Effector memory CD4-positive, alpha-beta T cell (primary cell): ENCODE data around the gene TTLL11.

ENCODE experiments used
- DNase-seq, 3 donors: peaks; one replicate each; pipeline ENCODE4 v3.0.0-alpha.2; 2020
- H3K27ac ChIP-seq: 2 replicates; pipeline ENCODE4 v1.7.0; 2013; ENCODE audit warnings: mild to moderate bottlenecking, low read length, moderate library complexity; ENCODE audit not compliant: insufficient read depth, poor library complexity, severe bottlenecking
- H3K27me3 ChIP-seq: replicated peaks from 2 replicates; pipeline ENCODE4 v1.7.0; 2013; ENCODE audit warnings: mild to moderate bottlenecking, low read length; ENCODE audit not compliant: insufficient read depth, control insufficient read depth, poor library complexity, severe bottlenecking
- H3K36me3 ChIP-seq: 2 replicates; pipeline ENCODE4 v1.7.0; 2013; ENCODE audit warnings: mild to moderate bottlenecking, low read length, moderate library complexity; ENCODE audit not compliant: control insufficient read depth, insufficient read depth
- H3K4me1 ChIP-seq: 2 replicates; pipeline ENCODE4 v1.7.0; 2013; ENCODE audit warnings: low read length, mild to moderate bottlenecking; ENCODE audit not compliant: control insufficient read depth, insufficient read depth, poor library complexity, severe bottlenecking
- H3K4me3 ChIP-seq: 2 replicates; pipeline ENCODE4 v1.7.0; 2013; ENCODE audit warnings: low read length, low read depth, mild to moderate bottlenecking; ENCODE audit not compliant: insufficient read depth, poor library complexity, severe bottlenecking
- H3K9me3 ChIP-seq: 2 replicates; pipeline ENCODE4 v1.7.0; 2013; ENCODE audit warnings: mild to moderate bottlenecking, low read length, moderate library complexity; ENCODE audit not compliant: control insufficient read depth

Gene TTLL11

DNA sequence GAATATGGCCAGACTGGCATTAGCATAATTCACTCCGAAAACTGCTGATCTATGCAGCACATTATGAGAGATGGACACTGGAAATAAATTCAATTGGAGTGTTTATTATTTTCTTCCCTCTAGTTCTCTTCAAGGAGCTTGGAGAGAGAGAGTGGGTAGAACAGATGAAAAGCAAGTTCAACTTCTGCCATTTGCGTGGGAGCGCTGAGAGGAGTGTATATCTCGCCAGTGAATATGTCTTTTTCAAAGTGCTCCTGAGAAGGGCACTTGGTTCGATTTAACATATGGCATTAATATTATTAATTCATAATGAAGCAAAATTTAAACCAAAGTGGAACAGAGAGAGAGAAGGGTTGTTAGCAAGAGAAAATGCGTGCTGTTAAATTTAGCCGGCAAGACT is 227.2 kb downstream of the TTLL11 start:
- no peak overlapping the region for H3K4me3 ChIP-seq
- no peaks in the 10 kb centered on the region for H3K4me1 ChIP-seq
- H3K27me3 ChIP-seq = no peaks in the 10 kb centered on the region
- DNase-seq = no peak
- no peak overlapping the region for H3K27ac ChIP-seq
- no peaks in the 10 kb centered on the region for H3K9me3 ChIP-seq
- no peaks in the 10 kb centered on the region for H3K36me3 ChIP-seq

- Histone ChIP-seq H3K4me1 (no peaks in the 10 kb centered on the region), H3K36me3 (no peaks in the 10 kb centered on the region), H3K9me3 (no peaks in the 10 kb centered on the region), H3K4me3 (no peak overlapping the region), H3K27ac (no peak overlapping the region), H3K27me3 (no peaks in the 10 kb centered on the region)
- DNase-seq = no peak
Measured at GRCh38 chr9:121865060-121865459, 228.0 kb downstream of the TTLL11 start.

GRCh38 chr9:121863955-121864354 is 229.2 kb downstream of the TTLL11 start:
- H3K36me3 ChIP-seq = no peaks in the 10 kb centered on the region
- no peaks in the 10 kb centered on the region for H3K27me3 ChIP-seq
- no peaks in the 10 kb centered on the region for H3K9me3 ChIP-seq
- no peaks in the 10 kb centered on the region for H3K4me1 ChIP-seq
- no peak overlapping the region for H3K27ac ChIP-seq
- H3K4me3 ChIP-seq = no peak overlapping the region
- DNase-seq = no peak

DNA sequence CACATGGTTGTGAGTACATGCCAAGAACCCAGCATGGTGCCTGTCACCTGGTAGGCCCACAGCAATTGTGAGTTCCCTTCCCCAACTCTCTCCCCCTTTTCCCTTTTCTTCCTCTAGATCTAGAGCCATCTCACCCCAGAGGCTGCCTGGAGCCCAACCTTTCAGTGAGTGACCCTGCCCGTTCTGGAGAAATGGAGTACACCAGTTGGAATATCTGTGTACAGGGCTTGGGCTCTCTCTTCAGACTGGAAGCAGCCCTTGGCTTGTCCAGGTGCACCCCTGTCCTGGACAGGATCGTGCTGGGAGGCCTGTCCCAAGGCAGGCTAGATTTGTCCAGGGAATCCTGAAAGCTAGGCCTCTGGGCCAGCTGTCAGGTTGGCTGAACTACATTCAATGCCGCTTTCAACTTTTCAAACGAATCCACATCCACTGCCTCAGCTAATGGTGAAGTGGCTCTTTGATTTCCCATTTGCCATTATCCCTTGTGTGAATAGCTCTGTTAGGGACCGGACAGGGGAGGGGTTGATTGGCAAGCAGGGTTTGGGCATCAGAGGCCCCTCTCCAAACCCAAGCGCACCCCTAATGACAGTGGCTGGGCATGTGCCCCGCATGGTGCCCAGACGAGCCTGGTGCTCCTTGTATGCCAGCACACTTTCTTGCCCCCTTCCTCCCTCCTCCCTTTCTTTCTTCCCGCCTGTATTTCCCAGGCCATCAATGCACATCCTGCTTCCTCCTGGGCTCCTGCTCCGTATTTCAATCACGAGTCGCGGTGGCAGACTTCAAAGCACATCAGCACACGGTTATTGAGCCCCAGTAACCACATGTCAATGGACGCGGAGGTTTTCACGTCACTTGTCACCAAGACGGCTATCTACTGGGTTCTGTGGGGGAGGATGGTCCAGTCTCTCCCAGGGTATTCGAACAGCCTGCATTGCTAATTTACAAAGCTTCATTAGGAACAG is 230.5 kb downstream of the TTLL11 start:
- no peak for DNase-seq

GRCh38 chr9:121861501-121862180 is 231.5 kb downstream of the TTLL11 start:
- Histone ChIP-seq H3K27ac (no peak overlapping the region), H3K9me3 (no peaks in the 10 kb centered on the region), H3K27me3 (no peaks in the 10 kb centered on the region), H3K4me1 (no peaks in the 10 kb centered on the region), H3K4me3 (no peak overlapping the region), H3K36me3 (no peaks in the 10 kb centered on the region)
- no peak for DNase-seq

More for the DNA sequence above, 230.5 kb downstream of the TTLL11 start:
- Histone ChIP-seq H3K36me3 (no peaks in the 10 kb centered on the region), H3K4me1 (no peaks in the 10 kb centered on the region), H3K27me3 (no peaks in the 10 kb centered on the region), H3K9me3 (no peaks in the 10 kb centered on the region), H3K27ac (no peak overlapping the region), H3K4me3 (no peak overlapping the region)

DNA sequence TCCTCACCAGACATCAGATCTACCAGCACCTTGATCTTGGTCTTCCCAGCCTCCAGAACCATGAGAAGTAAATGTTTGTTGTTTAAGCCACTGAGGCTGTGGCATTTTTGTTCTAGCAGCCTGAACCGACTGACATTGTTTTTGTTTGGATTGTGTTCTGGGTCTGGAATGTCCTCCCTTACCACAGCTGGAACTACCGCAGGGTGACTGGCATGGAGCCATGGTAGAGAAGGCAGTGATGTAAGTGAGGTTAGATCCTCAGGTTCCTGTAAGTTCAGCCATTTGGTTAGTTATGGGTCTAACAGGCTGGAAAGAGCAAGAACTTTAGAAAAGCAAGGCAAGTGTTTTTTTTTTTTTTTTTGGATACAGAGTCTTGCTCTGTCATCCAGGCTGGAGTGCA is 232.4 kb downstream of the TTLL11 start:
- no peak overlapping the region for H3K27ac ChIP-seq
- no peak for DNase-seq
- H3K4me1 ChIP-seq = no peaks in the 10 kb centered on the region

DNA sequence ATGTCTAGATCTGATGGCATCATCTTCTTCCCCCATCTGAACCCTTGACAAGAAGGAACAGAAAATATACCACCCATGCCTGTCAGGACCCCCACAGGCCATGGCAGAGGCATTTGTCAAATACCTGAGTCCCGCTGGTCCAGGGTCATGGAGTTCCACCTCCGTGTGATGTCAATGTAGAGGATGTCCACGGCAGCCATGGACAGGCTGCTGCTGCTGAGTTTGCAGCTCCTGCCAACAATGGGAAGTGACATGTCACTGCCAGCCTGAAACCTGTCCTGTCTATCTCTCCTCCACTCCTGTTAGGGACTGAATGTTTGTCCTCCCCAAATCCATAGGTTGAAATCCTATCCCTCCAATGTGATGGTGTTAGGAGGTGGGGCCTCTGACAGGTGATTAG is 232.9 kb downstream of the TTLL11 start:
- H3K27ac ChIP-seq = no peak overlapping the region
- no peaks in the 10 kb centered on the region for H3K27me3 ChIP-seq
- no peaks in the 10 kb centered on the region for H3K36me3 ChIP-seq
- H3K4me1 ChIP-seq = no peaks in the 10 kb centered on the region
- DNase-seq = no peak
- no peaks in the 10 kb centered on the region for H3K9me3 ChIP-seq
- no peak overlapping the region for H3K4me3 ChIP-seq

More for the DNA sequence above, 232.4 kb downstream of the TTLL11 start:
- no peaks in the 10 kb centered on the region for H3K27me3 ChIP-seq
- no peaks in the 10 kb centered on the region for H3K36me3 ChIP-seq
- H3K4me3 ChIP-seq = no peak overlapping the region
- H3K9me3 ChIP-seq = no peaks in the 10 kb centered on the region

- Histone ChIP-seq H3K4me1 (no peaks in the 10 kb centered on the region), H3K9me3 (no peaks in the 10 kb centered on the region), H3K27me3 (no peaks in the 10 kb centered on the region), H3K27ac (no peak overlapping the region), H3K4me3 (no peak overlapping the region), H3K36me3 (no peaks in the 10 kb centered on the region)
- DNase-seq = no peak
Measured at GRCh38 chr9:121859646-121860045, 233.5 kb downstream of the TTLL11 start.

DNA sequence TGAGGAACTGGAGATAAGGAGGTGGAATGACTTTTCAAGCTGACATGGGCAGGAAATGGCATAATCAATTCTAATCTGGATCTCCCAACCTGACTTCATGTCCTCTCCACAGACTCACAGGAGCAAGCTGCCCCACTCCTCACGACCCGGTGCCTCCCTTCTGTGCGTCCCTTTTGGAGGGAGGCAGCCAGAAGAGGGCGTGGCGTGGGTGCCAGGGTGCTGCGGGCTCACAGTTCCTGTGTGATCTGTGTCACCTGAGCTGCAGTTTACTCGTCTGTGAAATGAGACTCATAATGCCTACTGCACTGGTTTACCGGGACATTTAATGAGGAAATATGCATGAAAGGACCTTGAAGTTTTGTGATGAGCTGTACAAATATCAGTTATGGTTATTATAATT is 234.3 kb downstream of the TTLL11 start:
- no peak overlapping the region for H3K27ac ChIP-seq
- H3K4me3 ChIP-seq = no peak overlapping the region
- no peaks in the 10 kb centered on the region for H3K36me3 ChIP-seq

DNA sequence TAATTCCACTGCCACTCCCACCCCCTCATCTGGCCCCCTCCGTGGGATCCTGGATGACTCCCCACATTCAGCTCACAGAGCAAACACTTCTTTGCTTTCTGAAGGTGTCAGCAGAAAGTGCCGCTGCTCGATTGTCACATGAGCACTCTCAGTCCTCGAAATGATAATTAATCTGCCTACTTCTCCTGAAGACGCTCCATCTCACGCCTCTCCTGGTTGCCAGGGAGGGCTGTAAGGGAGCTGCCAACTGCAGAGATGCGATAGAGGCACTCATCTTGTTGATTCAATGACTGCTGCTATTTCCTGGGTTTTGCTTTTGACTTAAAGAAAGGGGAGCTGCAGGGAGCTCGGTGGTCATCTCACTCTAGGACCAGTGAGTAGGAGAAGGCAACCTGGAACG is 235.2 kb downstream of the TTLL11 start:
- Histone ChIP-seq H3K27ac (no peak overlapping the region), H3K27me3 (no peaks in the 10 kb centered on the region), H3K36me3 (no peaks in the 10 kb centered on the region), H3K9me3 (no peaks in the 10 kb centered on the region), H3K4me1 (no peaks in the 10 kb centered on the region), H3K4me3 (no peak overlapping the region)
- no peak for DNase-seq

More for the DNA sequence above, 234.3 kb downstream of the TTLL11 start:
- DNase-seq = no peak
- Histone ChIP-seq H3K9me3 (no peaks in the 10 kb centered on the region), H3K4me1 (no peaks in the 10 kb centered on the region), H3K27me3 (no peaks in the 10 kb centered on the region)
